ENCODE results near the gene MGRN1. TPM values are rescaled to one million over a fixed set of nuclear protein-coding genes. Genes with fewer than 3 reads are reported as not detected.
A peak's percentile ranks its signal among the peaks of the same experiment; 100 is the strongest.

The MGRN1 gene
- total and polyA plus RNA-seq, 2 of the 13 experiments (the other 11 are each of a cell fraction or from before 2014, with no cell fraction given) = 11.9 to 12.6 TPM

GRCh38 chr16:4679156-4679849 lies 54.7 kb downstream of the MGRN1 start (continued):
- no peak for TF ChIP-seq ZNF18 (CRISPR knock-in tag; IDR thresholded peaks at IDR 0.05; ENCODE audit: insufficient replicate concordance)
- TF ChIP-seq HDAC1 (CRISPR knock-in tag; IDR thresholded peaks at IDR 0.05) = no peak
- TF ChIP-seq ZNF597 (CRISPR knock-in tag; IDR thresholded peaks at IDR 0.05) = no peak
- no peak for TF ChIP-seq ZBTB40 (IDR thresholded peaks at IDR 0.05)
- TF ChIP-seq ZBTB40 (CRISPR knock-in tag; IDR thresholded peaks at IDR 0.05) = no peak
- TF ChIP-seq AGO2 (optimal IDR thresholded peaks at IDR 0.05; ENCODE audit: low read depth, low read length) = peak; percentile 36
- 0 out of 2 replicates have a peak, but pooled peaks have one; percentile 18 for TF ChIP-seq ZNF263 (CRISPR knock-in tag; IDR thresholded peaks at IDR 0.05)
- no peak for TF ChIP-seq FIP1L1 (IDR thresholded peaks at IDR 0.05; ENCODE audit: borderline replicate concordance, insufficient read depth, low read depth, low read length)
- no peak for TF ChIP-seq RAD51 (IDR thresholded peaks at IDR 0.05; ENCODE audit: borderline replicate concordance)
- no peak for TF ChIP-seq ZNF800 (CRISPR knock-in tag; IDR thresholded peaks at IDR 0.05)
- TF ChIP-seq ZNF761 (CRISPR knock-in tag; conservative IDR thresholded peaks at IDR 0.05) = no peak

Data from HepG2 (cell line).